MCF 10A (cell line): Measurements from ENCODE around the gene KCNAB2. TPM values are rescaled to one million over a fixed set of nuclear protein-coding genes. Genes with fewer than 3 reads are reported as not detected.

ENCODE experiments used
- BruUV-seq: library from RNA; stranded (reverse); fragments of 400-500 nt; replicated peaks from 2 replicates; lab custom pipeline; 2021; lab: Mats Ljungman, UMichigan
- CTCF ChIA-PET: fragments of 300-600 bp; sonication (Branson Sonifier 250); formaldehyde crosslinking; extraction: SDS; loops from one replicate; lab custom pipeline; 2021; ENCODE audit warnings: antibody characterized with exemption, inconsistent platforms; lab: Yijun Ruan, JAX
- POLR2A ChIA-PET: fragments of 300-600, 350-650 bp; sonication (Branson Sonifier 250); formaldehyde crosslinking; extraction: SDS; loops from one replicate; lab custom pipeline; 2020; ENCODE audit warnings: antibody characterized with exemption, inconsistent platforms; lab: Yijun Ruan, JAX
- DNase-seq: peaks from one replicate; pipeline ENCODE4 v3.0.0-alpha.2; 2018; ENCODE audit not compliant: unreplicated experiment
- H3K27ac Mint-ChIP-seq: one replicate; pipeline ENCODE4 v1.8.0; 2022; ENCODE audit warnings: mild to moderate bottlenecking, low read depth, mixed read lengths; ENCODE audit not compliant: unreplicated experiment
- H3K27me3 Mint-ChIP-seq: one replicate; pipeline ENCODE4 v1.8.0; 2022; ENCODE audit warnings: mixed read lengths; ENCODE audit not compliant: insufficient read depth, unreplicated experiment
- H3K36me3 Mint-ChIP-seq: one replicate; pipeline ENCODE4 v1.8.0; 2022; ENCODE audit warnings: mild to moderate bottlenecking, moderate library complexity, mixed read lengths; ENCODE audit not compliant: insufficient read depth, unreplicated experiment
- H3K4me1 Mint-ChIP-seq: one replicate; pipeline ENCODE4 v1.8.0; 2022; ENCODE audit warnings: mixed read lengths; ENCODE audit not compliant: insufficient read depth, unreplicated experiment
- H3K4me3 Mint-ChIP-seq: one replicate; pipeline ENCODE4 v1.8.0; 2022; ENCODE audit warnings: mild to moderate bottlenecking, moderate library complexity, mixed read lengths; ENCODE audit not compliant: unreplicated experiment
- H3K9me3 Mint-ChIP-seq: one replicate; pipeline ENCODE4 v1.8.0; 2022; ENCODE audit warnings: mixed read lengths; ENCODE audit not compliant: unreplicated experiment
- CTCF ChIP-seq: fragments of 200-600 bp; IDR thresholded peaks from one replicate; pipeline ENCODE4 v1.8.0; 2022; ENCODE audit warnings: antibody characterized with exemption, mild to moderate bottlenecking; ENCODE audit not compliant: unreplicated experiment
- intact Hi-C: fragments of 100-400 bp; cut with micrococcal nuclease; formaldehyde crosslinking; loops from 2 replicates; pipeline ENCODE4 v1.14.1; 2022
- total RNA-seq: library from RNA; stranded (reverse); gene quantifications from 2 replicates; pipeline ENCODE4 v1.2.3, GENCODE V29; 2022

Gene KCNAB2
- total RNA-seq, 1 experiment from 2014 or later: 11.8 TPM

GRCh38 chr1:6123816-6124215 is 78.1 kb downstream of the KCNAB2 start:
- H3K36me3 Mint-ChIP-seq: no peaks in the 10 kb centered on the region
- no peaks in the 10 kb centered on the region for H3K4me1 Mint-ChIP-seq
- DNase-seq: no peak
- POLR2A ChIA-PET: no interaction called here
- no peaks in the 10 kb centered on the region for H3K9me3 Mint-ChIP-seq
- H3K27me3 Mint-ChIP-seq: no peaks in the 10 kb centered on the region
- no TSS peak for BruUV-seq
- intact Hi-C loops: no loop called here
- CTCF ChIA-PET: interaction anchor here (1.1 kb wide), 1 partner anchor 23 kb away, joined by 3 read pairs; no protein-coding TSS in a partner anchor
- TF ChIP-seq CTCF: no peak
- H3K27ac Mint-ChIP-seq: no peak overlapping the region
- no peak overlapping the region for H3K4me3 Mint-ChIP-seq

GRCh38 chr1:6124341-6124740 is 78.7 kb downstream of the KCNAB2 start:
- H3K27ac Mint-ChIP-seq: no peak overlapping the region
- no peaks in the 10 kb centered on the region for H3K4me1 Mint-ChIP-seq
- POLR2A ChIA-PET: no interaction called here
- H3K36me3 Mint-ChIP-seq: no peaks in the 10 kb centered on the region
- intact Hi-C loops: no loop called here
- H3K4me3 Mint-ChIP-seq: no peak overlapping the region
- H3K9me3 Mint-ChIP-seq: no peaks in the 10 kb centered on the region
- no peaks in the 10 kb centered on the region for H3K27me3 Mint-ChIP-seq
- TF ChIP-seq CTCF: no peak
- no TSS peak for BruUV-seq
- no peak for DNase-seq
- CTCF ChIA-PET: interaction anchor here (1.1 kb wide), 1 partner anchor 22 kb away, joined by 3 read pairs; no protein-coding TSS in a partner anchor

- no TSS peak for BruUV-seq
- Mint-ChIP-seq H3K4me3 (no peak overlapping the region), H3K27ac (no peak overlapping the region), H3K9me3 (no peaks in the 10 kb centered on the region), H3K4me1 (no peaks in the 10 kb centered on the region), H3K27me3 (no peaks in the 10 kb centered on the region), H3K36me3 (no peaks in the 10 kb centered on the region)
- POLR2A ChIA-PET: no interaction called here
- no peak for TF ChIP-seq CTCF
- intact Hi-C loops: no loop called here
- CTCF ChIA-PET: interaction anchor here (1.0 to 1.1 kb wide), 2 partner anchors 22 to 71 kb away, joined by 3 read pairs; no protein-coding TSS in a partner anchor
- no peak for DNase-seq
Observed at GRCh38 chr1:6124746-6125365, 79.2 kb downstream of the KCNAB2 start.

- ChIA-PET POLR2A (interaction anchor here (0.6 kb wide), 1 partner anchor 168 kb away, joined by 3 read pairs; no protein-coding TSS in a partner anchor), CTCF (interaction anchor here (1.0 kb wide), 1 partner anchor 72 kb away, joined by 3 read pairs; no protein-coding TSS in a partner anchor)
- BruUV-seq: no TSS peak
- Mint-ChIP-seq H3K4me1 (no peaks in the 10 kb centered on the region), H3K4me3 (no peak overlapping the region), H3K27ac (no peak overlapping the region), H3K36me3 (no peaks in the 10 kb centered on the region), H3K9me3 (no peaks in the 10 kb centered on the region), H3K27me3 (no peaks in the 10 kb centered on the region)
- DNase-seq: no peak
- TF ChIP-seq CTCF: no peak
- intact Hi-C loops: no loop called here
Observed at GRCh38 chr1:6125366-6125765, 79.7 kb downstream of the KCNAB2 start.
